CD14-positive monocyte (primary cell): ENCODE data around the gene RBM10. TPM values are rescaled to one million over a fixed set of nuclear protein-coding genes. Genes with fewer than 3 reads are reported as not detected.

ENCODE experiments used
- DNase-seq, 3 donors: peaks; one replicate each; pipeline ENCODE4 v3.0.0-alpha.2; 2011 to 2022
- H2AFZ ChIP-seq: 2 replicates; pipeline ENCODE4 v1.6.0; 2012; ENCODE audit warnings: mild to moderate bottlenecking, low read depth, low read length, inconsistent platforms; ENCODE audit not compliant: insufficient read depth, poor library complexity, severe bottlenecking
- H3K27ac ChIP-seq, 2 donors: 1 replicate in 1 of 2; 2 replicates in 1 of 2; pipeline ENCODE4 v1.5.1; 2012 to 2013; ENCODE audit warnings: low read length in 2 of 2, control low read depth in 1 of 2, inconsistent platforms in 1 of 2, low read depth in 1 of 2, mild to moderate bottlenecking in 1 of 2
- H3K27me3 ChIP-seq, 2 donors: one replicate each; pipeline versions ENCODE4 v1.6.0 to v1.6.1; 2011 to 2013; ENCODE audit warnings: low read length in 2 of 2; ENCODE audit not compliant: control insufficient read depth in 2 of 2, insufficient read depth in 2 of 2
- H3K36me3 ChIP-seq, 2 donors: replicated peaks in 1 of 2; 1 replicate in 1 of 2; 2 replicates in 1 of 2; pipeline versions ENCODE4 v1.5.1 to v1.6.1; 2012 to 2013; ENCODE audit warnings: low read length in 2 of 2, control low read depth in 1 of 2, inconsistent platforms in 1 of 2, mild to moderate bottlenecking in 1 of 2; ENCODE audit not compliant: insufficient read depth in 2 of 2, control insufficient read depth in 1 of 2
- H3K4me1 ChIP-seq, 2 donors: 1 replicate in 1 of 2; 2 replicates in 1 of 2; pipeline versions ENCODE4 v1.5.1 to v1.6.1; 2012 to 2013; ENCODE audit warnings: low read length in 2 of 2, control low read depth in 1 of 2, inconsistent platforms in 1 of 2, mild to moderate bottlenecking in 1 of 2, moderate library complexity in 1 of 2; ENCODE audit not compliant: insufficient read depth in 2 of 2, control insufficient read depth in 1 of 2
- H3K4me2 ChIP-seq: replicated peaks from 2 replicates; pipeline ENCODE3; 2012; ENCODE audit warnings: low read length, moderate library complexity, mild to moderate bottlenecking; ENCODE audit not compliant: poor library complexity, severe bottlenecking; ENCODE audit errors: extremely low read depth
- H3K4me3 ChIP-seq, 3 experiments: fragments of 200-600 bp in 1 of 3; sonication (generic) in 1 of 3; replicated peaks in 1 of 3; 1 replicate in 2 of 3; 2 replicates in 1 of 3; pipeline ENCODE4 v1.5.1; 2011 to 2013; ENCODE audit warnings: low read length in 3 of 3, mild to moderate bottlenecking in 3 of 3, control low read depth in 2 of 3, low read depth in 2 of 3, inconsistent platforms in 1 of 3, moderate library complexity in 1 of 3
- H3K79me2 ChIP-seq: 2 replicates; pipeline ENCODE4 v1.6.0; 2012; ENCODE audit warnings: mild to moderate bottlenecking, control low read depth, inconsistent platforms, low read length, moderate library complexity; ENCODE audit not compliant: insufficient read depth
- H3K9ac ChIP-seq: 2 replicates; pipeline ENCODE4 v1.6.0; 2017; ENCODE audit warnings: low read length, mild to moderate bottlenecking; ENCODE audit not compliant: insufficient read depth, poor library complexity, severe bottlenecking
- H3K9me3 ChIP-seq, 2 donors: replicated peaks in 1 of 2; 1 replicate in 1 of 2; 2 replicates in 1 of 2; pipeline versions ENCODE4 v1.5.1 to v1.6.1; 2012 to 2013; ENCODE audit warnings: low read length in 2 of 2, control low read depth in 1 of 2; ENCODE audit not compliant: control insufficient read depth in 1 of 2, insufficient read depth in 1 of 2
- H4K20me1 ChIP-seq: 2 replicates; pipeline ENCODE4 v1.6.0; 2012; ENCODE audit warnings: mild to moderate bottlenecking, low read length, control low read depth, moderate library complexity; ENCODE audit not compliant: insufficient read depth
- H3K27ac Mint-ChIP-seq, 7 donors: one replicate each; pipeline ENCODE4 v1.8.0; 2020; ENCODE audit warnings: mild to moderate bottlenecking in 7 of 7, mixed read lengths in 7 of 7, moderate library complexity in 6 of 7, inconsistent platforms in 2 of 7
- H3K27me3 Mint-ChIP-seq, 3 donors: one replicate each; pipeline ENCODE4 v1.8.0; 2021 to 2022; ENCODE audit warnings: low read depth in 3 of 3, mild to moderate bottlenecking in 3 of 3, mixed read lengths in 3 of 3, moderate library complexity in 3 of 3, inconsistent platforms in 1 of 3
- H3K36me3 Mint-ChIP-seq, 2 donors: one replicate each; pipeline ENCODE4 v1.8.0; 2020; ENCODE audit warnings: mixed read lengths in 2 of 2, inconsistent platforms in 1 of 2, mild to moderate bottlenecking in 1 of 2
- H3K4me1 Mint-ChIP-seq: one replicate; pipeline ENCODE4 v1.8.0; 2020; ENCODE audit warnings: mild to moderate bottlenecking, mixed read lengths
- H3K4me3 Mint-ChIP-seq, 2 donors: one replicate each; pipeline ENCODE4 v1.8.0; 2020; ENCODE audit warnings: mild to moderate bottlenecking in 2 of 2, mixed read lengths in 2 of 2, moderate library complexity in 1 of 2
- H3K9me3 Mint-ChIP-seq, 7 donors: one replicate each; pipeline ENCODE4 v1.8.0; 2020 to 2022; ENCODE audit warnings: mixed read lengths in 7 of 7, mild to moderate bottlenecking in 6 of 7, moderate library complexity in 6 of 7, inconsistent platforms in 2 of 7
- CTCF ChIP-seq: fragments of 200-600 bp; IDR thresholded peaks from one replicate; pipeline ENCODE4 v1.8.0; 2022; ENCODE audit warnings: antibody characterized with exemption, mild to moderate bottlenecking
- WGBS: methylation state at CpG from one replicate; pipeline ENCODE4 v1.1.5; 2013; ENCODE audit warnings: missing lambda C conversion rate; ENCODE audit not compliant: insufficient coverage; 5-methylcytosine and 5-hydroxymethylcytosine counted together
- intact Hi-C, 2 donors: fragments of 100-400 bp; cut with micrococcal nuclease; formaldehyde crosslinking; loops; one replicate each; pipeline versions ENCODE4 v1.15.0 to v1.15.1; 2023
- polyA plus RNA-seq, 3 donors: library from polyadenylated mRNA; depleted of rRNA in 1 of 3; unstranded in 2 of 3; stranded (reverse) in 1 of 3; fragments of 300-500 nt in 2 of 3; fragments of >200 nt in 1 of 3; fragmentation: Illumina TruSeq in 2 of 3; gene quantifications; 1 replicate in 2 of 3; 2 replicates in 1 of 3; pipeline ENCODE4 v1.2.3, GENCODE V29; 2012 to 2021

RBM10 gene
- polyA plus RNA-seq, 3 donors = 7.3 to 29.4 (median 14.0) TPM

- H4K20me1 ChIP-seq = peaks cover 4% of the 10 kb centered on the region
- intact Hi-C loops = no loop called here
These were observed 40.2 kb downstream of the RBM10 start for GRCh38 chrX:47185241-47185640.

GRCh38 chrX:47186096-47186740 is 41.2 kb downstream of the RBM10 start:
- no peaks in the 10 kb centered on the region for H3K27me3 ChIP-seq
- peaks cover 40 to 50% of the 10 kb centered on the region in 2 donors for H3K36me3 Mint-ChIP-seq
- no peak for DNase-seq
- intact Hi-C loops = no loop called here
- H3K27ac ChIP-seq = no peak overlapping the region
- H3K4me2 ChIP-seq = no peak overlapping the region
- no peak overlapping the region for H3K9ac ChIP-seq
- H3K79me2 ChIP-seq = peaks cover 4% of the 10 kb centered on the region
- no peak overlapping the region for H3K27ac Mint-ChIP-seq
- H3K27me3 Mint-ChIP-seq = peaks cover 0 to 44% (median 3%) of the 10 kb centered on the region in 3 donors
- TF ChIP-seq CTCF = no peak
- peaks cover 4 to 7% of the 10 kb centered on the region in 2 donors for H3K4me1 ChIP-seq
- H3K9me3 ChIP-seq = no peaks in the 10 kb centered on the region
- WGBS = 97% methylated on average over 15 of the region's 27 CpGs
- no peak overlapping the region for H3K4me3 ChIP-seq
- no peak overlapping the region for H3K4me3 Mint-ChIP-seq
- H4K20me1 ChIP-seq = peaks cover 4% of the 10 kb centered on the region
- H3K4me1 Mint-ChIP-seq = peaks cover 7% of the 10 kb centered on the region
- H3K36me3 ChIP-seq = peaks cover 36 to 52% of the 10 kb centered on the region in 2 donors
- peaks cover 0 to 7% (median 0%) of the 10 kb centered on the region in 7 donors for H3K9me3 Mint-ChIP-seq
- H2AFZ ChIP-seq = no peak overlapping the region

More at GRCh38 chrX:47185241-47185640, 40.2 kb downstream of the RBM10 start:
- Histone ChIP-seq H2AFZ (no peak overlapping the region), H3K27ac (no peak overlapping the region), H3K9ac (no peak overlapping the region), H3K4me3 (no peak overlapping the region), H3K4me1 (peaks cover 0 to under 1% of the 10 kb centered on the region in 2 donors), H3K79me2 (no peaks in the 10 kb centered on the region), H3K4me2 (no peak overlapping the region), H3K9me3 (no peaks in the 10 kb centered on the region), H3K27me3 (no peaks in the 10 kb centered on the region), H3K36me3 (peaks cover 42 to 62% of the 10 kb centered on the region in 2 donors)
- no CpG with 5 or more reads among the region's 17 CpGs for WGBS
- peaks cover 0 to 4% (median 0%) of the 10 kb centered on the region in 7 donors for H3K9me3 Mint-ChIP-seq
- H3K4me3 Mint-ChIP-seq = no peak overlapping the region
- H3K36me3 Mint-ChIP-seq = peaks cover 46 to 57% of the 10 kb centered on the region in 2 donors
- H3K4me1 Mint-ChIP-seq = no peaks in the 10 kb centered on the region
- peak overlapping the region in 1 of 7 donors; percentile 65 for H3K27ac Mint-ChIP-seq
- DNase-seq = no peak
- TF ChIP-seq CTCF = no peak
- peaks cover 0 to 36% (median 3%) of the 10 kb centered on the region in 3 donors for H3K27me3 Mint-ChIP-seq
